Putamen (tissue), 1 donor: ENCODE data around the gene HYAL3.
"Not testable (repeated sequence)": the region's sequence is repeated elsewhere in the genome, so short reads cannot be mapped to it uniquely, and the experiment has no call there.

Source experiments
- DNase-seq: peaks from one replicate; pipeline ENCODE4 v3.0.0-alpha.2; 2016; ENCODE audit warnings: low spot score

HYAL3 gene

DNA sequence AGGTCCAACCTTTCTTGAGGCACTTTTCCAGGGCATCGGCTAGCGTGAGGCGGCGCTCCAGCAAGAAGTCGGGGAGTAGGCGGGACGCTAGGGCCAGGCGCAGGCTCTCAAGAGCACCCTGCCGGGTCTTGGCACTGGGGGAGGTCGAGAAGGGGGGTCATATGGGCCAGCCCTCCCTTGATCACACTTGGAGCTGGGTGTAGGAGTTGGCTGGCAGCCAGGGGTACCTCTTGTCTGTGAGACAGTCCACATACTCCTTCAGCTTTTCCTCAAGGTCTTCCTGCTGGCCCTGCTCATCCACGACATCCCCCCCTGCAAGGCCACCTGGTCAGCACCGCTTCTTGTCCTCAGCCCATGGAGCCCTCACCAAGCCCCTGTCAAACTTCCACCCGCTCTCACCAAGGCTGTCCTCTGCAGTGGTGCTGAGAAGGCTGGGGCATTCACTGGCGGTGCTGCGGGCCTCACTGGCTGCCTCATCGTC, 9.0 kb downstream of the HYAL3 start:
- DNase-seq = no peak

DNA sequence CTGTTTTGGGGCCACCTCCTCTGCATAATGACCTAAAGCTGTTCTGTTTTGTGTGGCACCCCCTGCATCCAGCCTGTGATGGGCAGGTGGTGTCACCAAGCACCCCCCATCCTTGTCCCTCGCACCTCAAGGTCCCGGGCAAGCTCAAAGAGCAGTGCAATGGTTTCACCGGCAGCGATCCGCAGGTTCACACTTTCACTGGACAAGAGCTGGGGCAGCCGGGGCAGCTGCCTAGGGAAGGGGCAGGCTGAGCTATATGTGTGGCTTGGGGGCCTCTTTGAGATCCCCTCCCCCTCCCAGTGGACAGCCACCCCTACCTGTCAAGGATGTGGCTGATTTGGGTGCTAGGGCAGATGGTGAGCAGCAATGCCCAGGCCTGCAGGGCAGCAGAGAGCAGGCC, 10.1 kb downstream of the HYAL3 start:
- DNase-seq = no peak

DNA sequence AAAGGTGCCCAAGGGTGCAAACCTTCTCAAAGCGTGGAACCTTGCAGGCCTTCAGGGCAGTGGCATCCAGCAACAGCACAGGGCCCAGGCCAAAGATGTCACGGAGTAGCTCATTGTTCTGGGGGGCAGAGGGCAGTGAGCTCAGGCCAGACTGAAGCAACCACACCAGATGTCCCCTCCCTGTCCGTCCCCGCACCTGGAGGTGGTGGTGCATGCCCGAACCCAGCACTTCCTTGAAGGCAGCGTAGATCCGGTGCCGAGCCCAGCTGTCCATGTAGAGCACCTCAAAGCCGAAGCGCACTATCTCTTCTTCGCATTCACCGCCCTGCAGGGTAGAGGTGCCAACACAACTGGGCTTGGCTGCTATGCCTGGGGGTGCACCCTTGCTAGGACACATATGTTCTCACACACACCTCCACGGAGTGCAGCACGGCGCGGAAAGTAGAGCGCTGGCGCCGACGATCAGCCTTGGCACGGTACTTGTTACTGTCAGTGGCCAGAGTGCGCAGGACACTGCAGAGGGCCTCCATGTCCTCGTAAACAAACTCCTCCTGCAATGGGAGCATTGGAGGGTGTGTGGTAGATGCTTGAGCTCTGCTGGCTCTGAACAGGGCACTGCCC, 10.7 kb downstream of the HYAL3 start:
- no peak for DNase-seq

DNA sequence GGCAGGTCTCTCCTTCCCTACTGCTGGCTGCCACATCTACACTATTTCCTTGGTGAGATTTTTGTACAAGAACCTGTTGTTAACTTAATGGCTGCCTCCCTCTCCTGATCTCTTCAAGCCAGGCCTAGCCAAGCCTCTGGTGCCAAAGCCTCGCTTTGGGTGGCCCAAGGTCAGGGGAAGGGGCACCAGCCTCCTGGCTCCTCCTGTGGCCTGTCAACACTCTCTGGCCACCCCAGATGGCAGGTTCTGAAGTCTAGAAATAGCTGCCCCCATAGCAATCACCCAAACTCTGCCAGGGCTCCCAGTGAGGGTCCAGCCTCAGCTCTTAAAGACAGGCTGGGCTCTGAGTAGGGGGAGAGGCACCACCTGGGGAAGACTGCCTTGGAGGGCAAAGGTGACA, 11.9 kb downstream of the HYAL3 start:
- DNase-seq = no peak

DNA sequence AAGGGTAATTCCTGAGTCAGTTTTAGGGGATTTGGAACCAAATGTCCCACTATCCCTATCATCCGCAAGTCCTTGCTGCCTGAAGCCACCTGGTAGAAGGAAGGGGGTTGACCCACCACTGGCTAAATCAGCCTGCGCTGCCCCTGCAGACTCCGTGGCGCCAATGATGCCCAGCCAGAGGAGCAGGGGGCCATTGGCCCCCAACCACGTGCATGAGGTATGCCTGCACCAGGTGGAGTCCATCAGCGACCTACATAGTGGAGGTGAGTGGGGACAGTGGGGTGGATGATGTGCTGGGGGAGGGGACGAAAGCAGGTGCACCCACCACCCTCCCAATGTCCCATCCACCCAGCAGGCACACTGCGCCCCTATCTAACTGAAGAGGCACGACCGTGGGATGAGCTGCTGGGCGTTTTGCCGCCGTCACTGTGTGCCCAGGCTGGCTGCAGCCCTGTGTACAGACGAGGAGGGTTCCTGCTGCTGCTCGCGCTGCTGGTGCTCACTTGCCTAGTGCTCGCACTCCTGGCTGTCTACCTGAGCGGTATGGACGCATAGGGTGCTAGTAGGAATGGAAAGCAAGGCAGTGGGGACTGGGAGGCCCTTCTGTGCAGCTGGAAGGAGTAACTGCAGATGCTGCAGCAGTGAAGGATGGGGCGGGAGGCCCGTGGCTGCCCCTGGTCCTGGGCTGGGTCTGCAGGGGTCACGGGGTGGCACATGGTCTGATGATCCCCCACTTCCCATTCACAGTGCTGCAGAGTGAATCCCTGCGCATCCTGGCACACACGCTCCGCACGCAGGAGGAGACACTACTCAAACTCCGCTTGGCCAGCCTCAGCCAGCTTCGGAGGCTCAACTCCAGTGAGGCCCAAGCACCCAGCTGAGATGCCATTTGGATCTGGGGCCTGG, 12.6 kb downstream of the HYAL3 start:
- no peak for DNase-seq

DNA sequence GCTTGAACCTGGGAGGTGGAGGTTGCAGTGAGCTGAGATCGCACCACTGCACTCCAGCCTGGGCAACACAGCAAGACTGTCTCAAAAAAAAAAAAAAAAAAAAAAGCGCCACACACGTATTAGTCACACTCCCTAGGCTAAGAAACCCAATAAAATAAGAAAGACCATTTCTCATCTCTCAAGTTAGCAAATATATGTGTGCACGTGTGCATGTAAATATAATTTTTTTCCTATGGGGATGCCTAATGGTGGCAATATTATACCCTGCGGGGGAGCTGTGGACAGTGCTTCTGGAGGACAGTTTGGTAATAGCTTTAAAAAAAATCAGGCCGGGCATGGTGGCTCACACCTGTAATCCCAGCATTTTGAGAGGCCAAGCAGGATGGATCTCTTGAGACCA, 15.1 kb downstream of the HYAL3 start:
- DNase-seq = not testable (repeated sequence)

DNA sequence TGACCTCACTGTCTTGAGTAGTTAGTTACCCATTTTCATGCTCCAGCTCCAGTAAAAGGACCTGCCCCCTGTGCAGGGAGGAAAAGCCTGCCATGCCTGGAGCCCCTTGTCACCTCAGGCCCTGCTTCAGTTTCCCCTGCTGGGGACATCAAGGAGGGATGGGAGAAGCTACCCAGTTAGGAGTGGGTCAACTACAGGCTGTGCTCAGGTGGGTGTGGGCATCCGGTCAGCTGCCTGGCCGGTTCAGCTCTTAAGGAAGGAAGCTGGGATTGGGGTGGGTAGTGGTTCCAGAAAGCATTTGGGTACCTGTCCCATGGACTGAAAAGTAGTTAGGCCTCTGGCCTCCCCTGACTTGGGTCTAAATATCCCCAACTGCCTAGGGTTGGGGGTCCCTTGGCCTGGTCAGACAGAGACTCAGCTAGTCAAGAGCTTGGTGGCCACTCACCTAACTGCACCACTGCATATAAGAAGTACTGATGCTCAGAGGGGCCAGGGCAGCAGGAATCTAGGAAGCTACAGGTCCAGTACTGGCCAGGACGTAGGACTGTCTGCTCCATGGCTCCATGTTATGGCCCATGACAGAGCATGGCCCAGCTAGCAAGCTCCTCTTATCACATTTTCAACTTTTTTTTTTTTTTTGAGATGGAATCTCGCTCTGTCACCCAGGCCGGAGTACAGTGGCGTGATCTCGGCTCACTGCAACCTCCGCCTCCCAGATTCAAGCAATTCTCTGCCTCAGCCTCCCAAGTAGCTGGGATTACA, 19.8 kb downstream of the HYAL3 start:
- DNase-seq = no peak

DNA sequence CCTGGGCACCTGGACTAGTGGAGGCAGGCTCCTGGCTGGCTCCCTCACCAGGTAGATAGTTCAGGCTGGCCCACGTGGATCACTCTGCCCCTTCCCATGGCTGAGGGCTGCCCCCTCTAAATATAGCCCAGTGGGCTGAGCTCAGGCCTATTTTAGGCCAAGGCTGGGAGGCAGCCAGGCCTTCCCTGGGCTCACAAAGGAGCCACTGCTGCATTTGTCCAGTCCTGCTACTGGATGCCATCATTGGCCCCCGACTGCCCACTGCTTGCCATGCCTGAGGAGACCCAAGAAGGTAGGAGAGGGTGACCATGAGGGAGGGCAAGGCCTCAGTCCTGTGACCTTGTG, 20.4 kb downstream of the HYAL3 start, which contains the start of gene LSMEM2:
LSMEM2 (plus strand) TSS at position 208 of the 345 bp plus-strand sequence; CDS start at position 235, 27 bp downstream.
- no peak for DNase-seq

DNA sequence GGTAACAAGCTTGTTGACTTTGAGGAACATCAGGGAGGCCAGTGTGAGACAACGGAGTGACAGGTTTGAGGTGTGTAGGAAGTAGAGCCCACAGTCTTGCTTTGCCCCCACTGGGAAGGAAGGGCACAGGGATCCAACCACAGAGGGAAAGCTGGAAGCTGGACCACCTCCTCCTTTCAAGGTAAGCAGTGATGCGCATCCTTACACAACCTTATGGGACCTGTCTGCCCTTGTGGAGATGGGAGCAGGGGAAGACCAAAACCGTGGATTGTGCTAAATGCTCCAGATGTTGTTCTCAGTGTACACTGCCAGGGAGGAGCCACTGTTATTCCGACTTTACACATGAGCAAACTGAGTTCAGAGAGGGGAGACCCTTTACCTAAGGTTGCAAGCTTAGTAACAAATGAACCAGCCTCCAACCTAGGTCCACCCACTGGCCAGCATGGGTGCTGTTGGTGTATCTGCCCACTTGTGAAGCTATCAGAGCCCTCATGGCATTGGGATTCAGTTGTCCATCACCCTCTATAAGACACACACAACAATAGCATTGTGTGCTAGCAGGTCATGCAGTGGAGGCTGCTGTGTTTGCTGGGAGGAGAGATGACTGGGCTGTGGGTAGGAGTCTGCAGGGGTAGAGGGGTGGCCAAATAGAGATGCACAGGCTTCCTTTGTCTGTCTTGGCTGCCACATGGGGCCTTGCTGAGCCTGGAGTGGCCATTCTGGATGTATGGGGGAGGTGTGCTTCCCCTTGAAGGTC, 20.9 kb downstream of the HYAL3 start:
- DNase-seq = peak; percentile 74

DNA sequence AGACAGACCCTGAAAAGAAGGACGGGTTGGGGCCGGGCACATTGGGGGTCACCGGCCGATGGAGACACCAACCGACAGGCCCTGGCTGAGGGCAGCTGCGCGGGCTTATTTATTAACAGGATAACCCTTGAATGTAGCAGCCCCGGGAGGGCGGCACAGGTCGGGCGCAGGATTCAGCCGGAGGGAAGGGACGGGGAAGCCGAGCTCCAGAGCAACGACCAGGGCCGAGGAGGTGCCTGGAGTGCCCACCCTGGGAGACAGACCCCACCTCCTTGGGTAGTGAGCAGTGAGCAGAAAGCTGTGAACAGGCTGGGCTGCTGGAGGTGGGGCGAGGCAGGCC, 22.5 kb downstream of the HYAL3 start:
- no peak for DNase-seq

DNA sequence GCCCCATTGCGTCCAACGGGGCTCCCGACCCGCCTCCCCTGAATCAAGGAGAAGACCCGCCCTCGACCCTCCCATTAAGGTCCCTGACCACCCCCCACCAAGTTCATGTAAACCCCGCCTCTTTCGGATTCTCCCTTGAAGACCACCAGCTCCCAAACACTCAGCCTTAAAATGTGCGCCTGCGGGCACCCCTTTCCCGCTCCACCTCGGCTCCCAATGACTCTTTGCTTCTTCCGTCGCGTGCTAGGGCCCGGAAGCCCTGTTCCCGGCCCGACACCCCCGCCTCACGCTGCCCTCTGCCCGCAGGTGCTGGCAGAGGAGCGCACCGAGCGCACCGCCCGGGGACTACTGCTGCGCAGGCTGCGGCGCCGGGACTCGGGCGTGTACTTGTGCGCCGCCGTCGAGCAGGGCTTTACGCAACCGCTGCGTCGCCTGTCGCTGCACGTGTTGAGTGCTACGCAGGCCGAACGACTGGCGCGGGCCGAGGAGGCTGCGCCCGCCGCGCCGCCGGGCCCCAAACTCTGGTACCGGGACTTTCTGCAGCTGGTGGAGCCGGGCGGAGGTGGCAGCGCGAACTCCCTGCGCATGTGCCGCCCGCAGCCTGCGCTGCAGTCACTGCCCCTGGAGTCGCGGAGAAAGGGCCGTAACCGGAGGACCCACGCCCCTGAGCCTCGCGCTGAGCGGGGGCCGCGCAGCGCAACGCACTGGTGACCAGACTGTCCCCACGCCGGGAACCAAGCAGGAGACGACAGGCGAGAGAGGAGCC, 23.0 kb downstream of the HYAL3 start:
- DNase-seq = no peak

DNA sequence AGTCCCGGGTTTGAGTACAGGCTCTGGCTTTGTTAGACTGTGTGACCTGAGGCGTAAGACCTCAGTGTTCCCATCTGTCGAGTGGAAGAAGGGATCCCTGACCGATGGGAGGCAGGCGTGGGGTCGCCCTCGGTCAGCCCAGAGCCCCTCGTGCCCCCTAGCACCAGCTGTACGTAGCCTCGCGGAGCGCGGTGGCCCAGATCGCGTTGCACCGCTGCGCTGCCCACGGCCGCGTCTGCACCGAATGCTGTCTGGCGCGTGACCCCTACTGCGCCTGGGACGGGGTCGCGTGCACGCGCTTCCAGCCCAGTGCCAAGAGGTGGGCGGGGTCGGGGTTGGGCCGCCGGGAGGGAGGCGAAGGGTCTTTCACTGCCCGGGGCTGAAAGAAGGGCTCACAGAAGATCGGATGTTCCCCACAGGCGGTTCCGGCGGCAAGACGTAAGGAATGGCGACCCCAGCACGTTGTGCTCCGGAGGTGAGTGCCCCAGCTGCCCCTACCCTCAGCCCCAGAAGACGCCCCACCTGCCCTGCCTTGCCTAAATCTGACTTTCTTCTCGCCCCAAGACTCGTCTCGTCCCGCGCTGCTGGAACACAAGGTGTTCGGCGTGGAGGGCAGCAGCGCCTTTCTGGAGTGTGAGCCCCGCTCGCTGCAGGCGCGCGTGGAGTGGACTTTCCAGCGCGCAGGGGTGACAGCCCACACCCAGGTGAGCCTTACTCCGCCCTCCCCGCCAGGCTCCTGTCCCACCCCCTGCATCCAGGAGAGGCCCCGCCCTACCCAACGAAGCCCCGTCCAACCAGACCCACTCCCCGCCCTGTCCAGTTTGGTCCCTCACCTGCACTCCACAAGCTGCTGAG, 23.8 kb downstream of the HYAL3 start:
- no peak for DNase-seq

DNA sequence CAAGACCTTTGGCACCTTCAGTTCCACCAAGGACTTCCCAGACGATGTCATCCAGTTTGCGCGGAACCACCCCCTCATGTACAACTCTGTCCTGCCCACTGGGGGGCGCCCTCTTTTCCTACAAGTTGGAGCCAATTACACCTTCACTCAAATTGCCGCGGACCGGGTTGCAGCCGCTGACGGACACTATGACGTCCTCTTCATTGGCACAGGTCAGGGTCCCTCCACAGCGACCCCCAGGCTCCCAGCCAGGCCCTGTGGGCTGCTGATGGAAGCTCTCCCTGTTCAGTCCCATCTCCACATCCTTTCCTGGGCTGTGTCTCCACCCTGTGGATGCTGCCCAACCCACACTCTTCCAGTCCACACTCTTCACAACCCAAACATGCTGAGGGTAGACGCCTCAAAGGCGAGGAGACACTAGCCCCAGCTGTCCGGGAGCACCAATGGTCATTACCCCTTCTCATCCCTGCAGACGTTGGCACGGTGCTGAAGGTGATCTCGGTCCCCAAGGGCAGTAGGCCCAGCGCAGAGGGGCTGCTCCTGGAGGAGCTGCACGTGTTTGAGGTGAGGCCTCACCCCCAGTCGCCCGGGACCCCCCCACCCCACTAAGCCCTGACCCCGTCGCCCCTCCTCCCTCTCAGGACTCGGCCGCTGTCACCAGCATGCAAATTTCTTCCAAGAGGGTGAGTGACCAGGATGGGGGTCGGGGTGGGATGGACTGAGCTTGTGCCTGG, 24.7 kb downstream of the HYAL3 start:
- no peak for DNase-seq

DNA sequence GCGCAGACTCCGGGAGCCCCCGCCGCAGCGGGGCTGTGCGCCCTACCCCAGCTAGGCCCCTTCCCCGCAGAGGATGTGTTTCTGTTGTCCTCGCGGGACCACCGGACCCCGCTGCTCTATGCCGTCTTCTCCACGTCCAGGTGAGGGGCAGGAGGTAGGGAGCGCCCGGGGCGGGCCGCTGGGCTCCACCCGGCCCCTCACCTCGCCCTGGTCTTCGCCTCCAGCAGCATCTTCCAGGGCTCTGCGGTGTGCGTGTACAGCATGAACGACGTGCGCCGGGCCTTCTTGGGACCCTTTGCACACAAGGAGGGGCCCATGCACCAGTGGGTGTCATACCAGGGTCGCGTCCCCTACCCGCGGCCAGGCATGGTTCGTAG, 25.5 kb downstream of the HYAL3 start:
- DNase-seq = no peak

DNA sequence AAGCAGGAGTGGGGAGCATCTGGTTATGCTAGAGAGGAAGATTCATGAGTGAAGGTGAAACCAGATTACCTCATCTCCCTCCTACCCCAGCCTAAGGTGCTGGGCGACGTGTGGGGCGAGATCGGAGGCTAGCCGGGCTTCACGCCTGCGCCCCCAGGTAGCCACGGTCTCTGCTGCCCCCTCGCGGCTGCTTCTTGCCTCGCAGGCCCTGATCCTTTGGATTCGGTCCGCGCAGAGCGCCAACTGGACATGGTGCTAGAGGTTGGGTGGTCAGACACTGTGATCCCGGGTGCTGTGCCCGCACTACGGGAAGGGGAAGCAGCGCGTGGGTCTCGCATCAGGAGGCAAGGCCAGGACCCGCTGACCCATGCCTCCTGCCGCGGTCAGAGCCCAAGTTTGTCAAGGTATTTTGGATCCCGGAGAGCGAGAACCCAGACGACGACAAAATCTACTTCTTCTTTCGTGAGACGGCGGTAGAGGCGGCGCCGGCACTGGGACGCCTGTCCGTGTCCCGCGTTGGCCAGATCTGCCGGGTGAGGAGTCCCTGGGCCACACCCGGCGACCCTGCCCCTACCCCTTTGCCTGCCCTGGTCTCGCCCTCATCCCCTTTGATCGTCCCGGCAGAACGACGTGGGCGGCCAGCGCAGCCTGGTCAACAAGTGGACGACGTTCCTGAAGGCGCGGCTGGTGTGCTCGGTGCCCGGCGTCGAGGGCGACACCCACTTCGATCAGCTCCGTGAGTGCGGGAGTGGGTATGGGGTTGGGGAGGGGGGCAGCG, 26.1 kb downstream of the HYAL3 start:
- DNase-seq = peak; percentile 84

DNA sequence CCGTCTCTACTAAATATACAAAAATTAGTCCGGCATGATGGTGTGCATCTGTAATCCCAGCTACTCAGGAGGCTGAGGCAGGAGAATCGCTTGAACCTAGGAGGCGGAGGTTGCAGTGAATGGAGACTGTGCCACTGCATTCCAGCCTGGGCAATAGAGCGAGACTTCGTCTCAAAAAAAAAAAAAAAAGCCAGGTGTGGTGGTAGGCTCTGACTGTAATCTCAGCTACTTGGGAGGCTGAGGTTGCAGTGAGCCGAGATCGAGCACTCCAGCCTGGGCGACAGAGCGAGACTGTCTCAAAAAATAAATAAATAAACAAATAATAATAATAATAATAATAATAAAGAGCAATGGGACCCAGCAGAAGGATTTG, 26.7 kb downstream of the HYAL3 start:
- not testable (repeated sequence) for DNase-seq

DNA sequence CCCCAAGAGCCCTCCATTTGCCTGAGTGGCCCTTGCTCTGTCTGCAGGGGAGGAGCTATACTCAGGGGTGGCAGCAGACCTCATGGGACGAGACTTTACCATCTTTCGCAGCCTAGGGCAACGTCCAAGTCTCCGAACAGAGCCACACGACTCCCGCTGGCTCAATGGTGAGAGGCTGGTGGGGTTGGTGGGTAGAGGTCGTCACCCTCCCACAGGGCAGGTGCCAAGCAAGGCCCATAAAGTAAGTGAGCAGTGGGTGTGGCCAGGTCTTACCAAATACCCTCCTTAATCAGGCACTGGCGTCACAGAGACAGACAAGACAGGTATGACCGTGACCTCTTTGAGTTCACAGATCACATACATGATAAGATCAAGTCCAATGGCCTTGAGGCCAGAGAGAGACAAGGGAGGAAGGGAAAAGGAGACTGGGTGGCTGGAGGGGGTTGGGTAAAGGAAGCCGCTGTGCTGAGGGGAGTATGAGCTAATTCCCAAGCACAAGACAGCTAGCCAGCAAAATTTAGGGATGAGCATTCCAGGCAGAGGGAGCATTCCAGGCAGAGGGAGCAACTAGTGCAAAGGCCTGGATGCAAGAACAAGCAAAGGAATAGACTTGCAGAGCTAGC, 27.8 kb downstream of the HYAL3 start:
- no peak for DNase-seq

DNA sequence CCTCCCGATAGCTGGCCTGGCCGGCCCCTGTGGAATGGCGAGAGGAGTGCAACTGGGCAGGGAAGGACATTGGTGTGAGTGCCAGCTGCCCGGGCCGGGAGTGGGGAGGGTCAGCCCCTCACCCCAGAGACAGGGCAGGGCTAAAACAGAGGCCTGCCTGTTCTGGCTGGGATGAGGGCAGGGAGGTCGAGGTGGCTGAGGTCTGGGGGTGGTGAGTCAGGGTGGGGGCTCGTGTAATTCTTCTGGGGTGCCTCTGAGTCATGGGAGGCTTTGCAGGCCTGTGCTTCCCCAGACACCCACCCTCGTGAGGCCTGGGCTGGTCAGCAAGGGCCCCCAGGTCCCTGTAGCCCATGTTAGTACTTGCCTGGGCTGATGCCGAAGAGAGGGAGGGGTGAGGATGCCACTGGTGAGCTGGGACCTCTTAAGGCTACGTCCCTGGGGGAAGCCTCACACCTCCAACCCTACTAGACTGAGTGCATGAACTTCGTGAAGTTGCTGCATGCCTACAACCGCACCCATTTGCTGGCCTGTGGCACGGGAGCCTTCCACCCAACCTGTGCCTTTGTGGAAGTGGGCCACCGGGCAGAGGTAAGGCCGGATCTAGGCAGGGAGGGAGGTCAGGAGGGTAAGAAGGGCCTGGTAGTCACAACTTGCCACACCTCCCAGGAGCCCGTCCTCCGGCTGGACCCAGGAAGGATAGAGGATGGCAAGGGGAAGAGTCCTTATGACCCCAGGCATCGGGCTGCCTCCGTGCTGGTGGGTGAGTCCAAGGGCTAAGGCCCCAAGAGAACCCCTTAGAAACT, 28.6 kb downstream of the HYAL3 start:
- DNase-seq = no peak
